Activated CD8-positive, alpha-beta memory T cell treated with anti-CD3 and anti-CD28 coated beads, Interleukin-2, amount 50 U/mL, for 48 hours (primary cell): Measurements from ENCODE around the gene MLST8.

Experiments used
- DNase-seq: peaks from one replicate; pipeline ENCODE4 v3.0.0-alpha.2; 2020

The MLST8 gene

GRCh38 chr16:2173916-2174315 lies 31.3 kb upstream of the MLST8 start:
- DNase-seq = no peak

- DNase-seq = no peak
Observed at GRCh38 chr16:2174396-2175131, 30.7 kb upstream of the MLST8 start.

- no peak for DNase-seq
Observed at GRCh38 chr16:2175454-2175853, 29.8 kb upstream of the MLST8 start.

GRCh38 chr16:2176047-2176446 lies 29.2 kb upstream of the MLST8 start:
- DNase-seq = no peak

DNA sequence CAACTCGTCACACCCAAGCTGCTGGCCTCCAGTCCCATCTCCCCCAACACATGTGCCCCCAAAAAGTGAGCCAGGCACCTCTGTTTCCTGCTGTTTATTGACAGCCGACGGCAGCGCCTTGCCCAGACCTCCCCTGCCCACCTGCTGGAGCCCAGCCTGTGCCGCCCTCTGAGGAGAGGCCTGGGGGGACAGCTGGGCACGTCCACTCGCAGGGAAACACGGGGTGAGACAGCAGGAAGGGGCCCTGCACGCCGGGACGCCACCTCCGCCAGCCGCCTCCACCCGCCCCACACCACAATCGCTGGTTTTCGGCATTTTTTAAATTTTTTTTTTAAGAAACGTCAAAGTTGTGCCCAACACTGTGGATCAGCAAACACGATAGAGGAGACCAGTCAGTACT lies 28.2 kb upstream of the MLST8 start:
- no peak for DNase-seq

DNA sequence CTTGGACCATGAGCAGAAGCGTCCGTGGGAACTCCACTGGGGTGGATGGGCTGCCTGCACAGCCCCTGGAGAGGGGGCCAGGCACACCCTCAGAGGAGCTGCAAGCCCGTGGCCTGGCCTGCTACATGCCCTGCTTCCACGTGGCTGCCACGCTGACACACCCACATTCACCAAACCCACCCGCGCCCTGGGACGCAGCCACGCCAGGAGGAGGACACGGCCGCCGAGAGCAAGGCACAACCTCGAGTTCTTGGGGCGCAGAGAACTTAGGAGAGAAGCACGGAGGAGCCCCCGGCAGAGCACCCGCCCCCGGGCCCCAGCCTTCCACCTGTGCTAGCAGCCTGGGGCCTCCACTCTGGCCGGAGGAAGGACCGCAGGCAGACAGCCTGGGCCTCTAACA lies 27.7 kb upstream of the MLST8 start:
- DNase-seq = no peak

DNA sequence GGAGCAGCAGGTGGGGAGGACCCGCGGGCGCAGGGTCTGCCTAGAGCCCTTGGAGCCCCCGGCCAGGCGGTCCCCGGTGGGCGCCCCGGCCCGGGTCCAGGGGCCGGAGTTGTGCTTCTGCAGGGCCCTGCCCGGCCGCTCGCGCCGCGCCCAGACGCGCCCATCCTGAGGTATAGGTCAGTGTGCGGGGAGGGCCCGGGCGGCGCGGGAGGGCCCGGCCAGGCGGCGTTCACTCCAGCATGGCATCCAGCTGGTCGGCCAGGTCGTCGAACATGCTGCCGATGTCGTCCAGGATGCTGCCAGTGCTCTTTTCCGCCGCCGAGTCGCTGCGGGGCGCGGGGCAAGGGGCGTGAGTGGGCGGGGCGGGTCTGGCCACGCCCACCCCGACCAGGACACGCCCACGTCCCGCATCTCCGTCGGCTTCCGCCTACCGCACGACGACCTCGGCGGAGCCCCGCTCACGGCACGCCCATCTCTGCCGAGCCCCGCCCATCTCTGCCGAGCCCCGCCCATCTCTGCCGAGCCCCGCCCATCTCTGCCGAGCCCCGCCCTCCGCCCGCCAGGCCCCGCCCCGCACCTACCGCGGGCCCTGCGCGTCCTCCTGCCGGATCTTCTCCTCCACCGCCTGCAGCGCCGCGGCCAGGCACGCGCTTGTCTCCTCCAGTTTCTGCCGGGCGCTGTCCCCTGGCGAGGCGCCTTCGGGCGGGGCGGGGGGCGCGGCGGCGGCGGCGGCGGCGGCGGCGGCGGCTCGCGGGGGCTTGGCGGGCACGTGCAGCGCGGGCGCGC lies 26.7 kb upstream of the MLST8 start:
- peak; percentile 82 for DNase-seq

DNA sequence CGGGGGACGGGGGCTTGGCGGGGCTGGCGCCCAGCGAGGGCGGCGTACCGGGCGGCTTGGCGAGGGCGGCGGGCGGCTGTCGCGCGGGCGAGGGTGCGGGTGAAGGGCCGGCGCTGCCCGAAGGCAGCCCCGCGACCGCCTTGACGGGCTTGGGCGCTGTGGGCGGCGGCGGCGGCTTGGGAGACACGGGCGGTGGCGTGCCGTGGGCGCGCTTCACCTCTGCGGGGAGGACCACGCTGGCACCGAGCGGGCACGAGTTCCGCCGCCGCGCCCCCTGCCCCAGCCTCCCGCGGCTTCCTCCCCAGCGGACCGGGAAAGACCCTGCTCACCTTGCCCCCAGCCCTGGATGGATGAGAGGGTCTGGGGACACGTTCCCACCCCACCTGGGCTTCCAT lies 26.1 kb upstream of the MLST8 start:
- no peak for DNase-seq

DNA sequence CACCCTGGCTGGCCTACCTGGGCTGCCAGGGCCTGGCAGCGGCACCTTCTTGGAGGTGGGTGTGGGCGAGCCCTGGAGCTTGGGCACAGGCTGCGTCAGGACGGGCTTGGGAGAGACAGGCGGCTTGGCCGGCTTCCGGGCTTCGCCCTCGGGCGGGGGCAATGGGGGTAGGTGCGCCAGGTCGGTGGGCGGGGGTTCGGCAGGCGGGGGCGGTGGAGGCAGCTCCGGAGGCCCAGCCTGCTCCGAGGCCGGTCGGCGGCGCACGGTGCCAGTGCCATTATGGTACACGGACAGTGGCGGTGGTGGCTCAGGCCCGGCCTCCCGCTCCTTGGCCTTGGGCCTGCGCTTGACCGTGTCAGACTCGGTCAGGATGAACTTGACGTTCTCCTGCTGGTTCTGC lies 25.7 kb upstream of the MLST8 start:
- DNase-seq = no peak

- DNase-seq = no peak
Observed at GRCh38 chr16:2180461-2180860, 24.8 kb upstream of the MLST8 start.

DNA sequence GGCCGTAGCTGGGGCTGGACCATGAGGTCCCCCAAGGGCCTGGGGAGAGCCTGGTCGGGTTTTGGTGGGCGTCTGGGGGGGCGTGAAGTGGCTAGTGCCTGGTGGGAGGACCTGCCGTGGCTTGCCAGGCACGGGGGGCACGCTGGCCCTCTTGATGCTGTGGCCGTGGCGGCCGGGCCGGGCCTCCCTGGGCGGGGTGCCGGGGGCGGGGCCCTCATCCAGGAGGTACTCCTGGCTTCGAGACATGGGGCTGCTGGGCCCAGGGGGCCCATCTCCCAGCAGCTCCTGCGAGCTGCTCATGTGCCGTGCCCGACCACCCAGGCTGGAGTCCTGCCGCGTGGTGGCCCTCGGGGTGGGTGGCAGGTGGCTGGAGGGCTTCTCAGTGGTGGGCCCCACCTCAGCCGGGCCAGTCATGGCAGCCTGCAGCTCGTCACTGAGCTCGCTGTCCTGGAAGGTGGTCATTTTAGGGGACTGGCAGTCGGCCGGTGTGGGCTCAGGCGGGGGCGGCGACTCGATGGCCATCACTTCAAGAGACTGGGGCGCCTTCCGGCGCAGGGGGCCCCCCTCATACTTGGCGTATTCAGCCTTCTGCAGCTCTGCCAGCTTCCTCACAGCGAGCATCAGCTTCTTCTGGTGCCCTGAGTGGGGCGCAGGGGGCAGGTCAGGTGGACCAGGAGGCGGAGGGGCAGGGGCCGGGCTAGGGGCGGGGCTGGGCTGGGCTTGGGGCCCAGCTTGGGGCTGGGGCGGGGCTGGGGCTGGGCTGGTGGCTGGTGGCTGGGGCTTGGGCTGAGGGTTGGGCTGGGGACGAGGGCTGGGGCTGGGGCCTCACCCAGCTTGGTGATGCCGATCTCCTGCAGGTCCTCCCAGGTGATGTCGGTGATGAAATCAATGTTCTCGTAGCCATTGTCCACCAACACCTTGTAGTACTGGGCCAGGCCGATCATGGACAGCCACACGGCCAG lies 24.0 kb upstream of the MLST8 start:
- DNase-seq = no peak

DNA sequence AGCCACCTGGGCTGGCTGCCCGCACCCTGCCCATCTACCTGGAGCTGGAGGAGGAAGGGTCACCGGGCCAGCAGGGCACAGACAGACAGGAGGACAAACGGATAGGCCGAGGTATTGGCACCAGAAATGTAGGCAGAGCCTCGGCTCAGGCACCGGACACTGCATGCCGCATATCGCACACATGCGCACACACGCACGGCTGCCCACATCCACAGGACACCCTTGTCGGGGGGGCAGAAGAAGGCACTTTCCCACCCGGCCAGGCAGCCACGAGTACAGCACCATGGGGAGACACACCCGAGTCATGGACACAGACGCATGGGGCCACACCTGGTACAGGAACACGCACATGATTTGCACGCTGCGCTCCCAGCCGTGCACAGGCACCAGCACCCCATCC lies 23.3 kb upstream of the MLST8 start:
- DNase-seq = no peak

DNA sequence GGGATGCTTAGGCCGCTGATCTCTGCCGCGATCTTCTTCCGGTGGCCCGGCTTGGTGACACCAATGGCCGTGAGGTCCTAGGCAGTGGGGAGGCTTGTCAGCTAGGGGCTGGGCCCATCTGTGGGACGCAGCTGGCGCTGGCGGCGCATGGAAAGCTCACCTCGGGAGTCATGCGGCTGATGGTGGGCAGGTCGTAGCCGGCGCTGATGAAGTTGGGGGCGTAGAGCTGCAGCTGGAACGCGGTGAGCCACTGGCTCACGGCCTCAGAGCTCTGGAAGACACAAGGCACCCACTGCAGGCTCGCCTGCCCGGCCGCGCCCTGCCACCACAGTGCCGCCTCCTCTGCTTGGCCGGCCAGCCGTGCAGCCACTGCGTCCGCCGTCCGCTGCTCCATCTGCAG lies 21.6 kb upstream of the MLST8 start:
- DNase-seq = no peak

GRCh38 chr16:2184346-2184745 lies 20.9 kb upstream of the MLST8 start:
- no peak for DNase-seq

DNA sequence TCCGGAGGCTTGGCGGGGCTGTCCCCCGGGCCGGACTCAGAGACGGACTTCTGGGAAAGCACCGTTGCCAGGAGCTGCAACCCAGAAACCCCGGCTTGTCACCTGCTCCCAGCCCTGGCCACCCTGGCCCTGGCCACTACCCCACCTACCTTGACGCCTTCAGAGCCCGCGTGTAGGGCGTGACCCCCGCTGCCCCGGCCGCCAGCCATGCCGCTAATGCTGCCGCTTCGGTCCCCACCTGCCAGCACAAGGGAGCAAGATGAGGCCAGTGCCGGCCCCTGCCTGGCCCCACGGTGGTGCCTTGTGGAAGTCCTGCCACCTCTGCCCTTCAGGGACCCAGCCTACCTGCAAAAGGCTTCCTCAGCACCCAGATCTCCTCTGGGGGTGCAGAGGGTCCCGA lies 20.3 kb upstream of the MLST8 start:
- DNase-seq = no peak

DNA sequence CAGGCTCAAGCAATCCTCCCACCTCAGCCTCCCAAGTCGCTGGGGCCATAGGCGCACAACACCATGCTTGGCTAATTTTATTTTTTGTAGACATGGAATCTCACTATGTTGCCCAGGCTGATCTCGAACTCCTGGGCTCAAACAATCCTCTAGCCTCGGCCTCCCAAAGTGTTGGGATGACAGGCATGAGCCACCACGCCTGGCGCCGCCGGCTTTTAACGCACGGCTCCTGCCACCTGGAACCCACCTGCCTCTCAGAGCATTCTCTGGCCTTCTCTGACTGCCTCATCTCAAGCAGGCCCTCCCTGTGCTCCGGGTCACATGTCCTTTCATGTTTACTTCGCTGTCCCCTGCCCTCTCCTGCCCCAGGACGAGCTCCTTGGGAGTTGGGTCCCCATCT lies 19.2 kb upstream of the MLST8 start:
- no peak for DNase-seq

DNA sequence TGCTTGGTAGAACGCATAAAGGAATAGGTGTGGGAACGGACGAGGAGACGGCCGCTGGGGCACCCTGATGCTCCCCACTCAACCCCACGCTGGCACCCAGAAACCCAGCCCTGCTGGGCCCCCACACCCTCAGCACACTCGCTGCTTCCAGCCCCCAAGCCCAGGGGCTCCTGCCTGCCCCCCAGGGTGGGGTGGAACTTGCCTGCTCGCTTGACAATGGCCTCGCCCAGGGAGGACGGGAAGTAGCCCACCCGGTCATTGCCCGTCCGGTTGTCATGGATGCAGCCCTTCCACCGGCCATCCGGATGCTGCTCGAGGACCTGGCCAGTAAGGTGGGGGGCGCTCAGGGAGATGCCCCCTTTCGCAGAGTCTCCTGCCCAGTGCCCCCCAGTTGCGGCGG lies 18.7 kb upstream of the MLST8 start:
- no peak for DNase-seq

DNA sequence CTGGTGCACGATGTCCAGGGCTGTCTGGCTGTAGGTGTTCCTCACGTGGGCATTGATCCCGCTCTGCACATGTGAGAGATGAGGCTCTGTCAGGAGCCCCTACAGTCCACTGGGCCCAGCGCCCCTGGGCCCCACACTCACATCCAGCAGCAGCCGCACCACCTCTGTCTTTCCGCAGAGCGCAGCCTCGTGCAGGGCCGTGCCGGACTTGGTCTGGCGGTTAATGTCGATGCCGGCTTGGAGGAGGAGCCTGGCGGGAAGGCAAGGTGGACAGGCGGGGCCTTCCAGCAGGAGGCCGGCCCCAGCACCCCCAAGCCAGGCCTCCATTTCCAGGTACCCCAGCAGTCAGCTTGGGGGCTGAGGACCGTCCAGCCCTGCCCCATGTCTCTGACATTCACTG lies 18.0 kb upstream of the MLST8 start:
- DNase-seq = no peak

GRCh38 chr16:2188395-2188794 lies 16.9 kb upstream of the MLST8 start:
- DNase-seq = no peak

DNA sequence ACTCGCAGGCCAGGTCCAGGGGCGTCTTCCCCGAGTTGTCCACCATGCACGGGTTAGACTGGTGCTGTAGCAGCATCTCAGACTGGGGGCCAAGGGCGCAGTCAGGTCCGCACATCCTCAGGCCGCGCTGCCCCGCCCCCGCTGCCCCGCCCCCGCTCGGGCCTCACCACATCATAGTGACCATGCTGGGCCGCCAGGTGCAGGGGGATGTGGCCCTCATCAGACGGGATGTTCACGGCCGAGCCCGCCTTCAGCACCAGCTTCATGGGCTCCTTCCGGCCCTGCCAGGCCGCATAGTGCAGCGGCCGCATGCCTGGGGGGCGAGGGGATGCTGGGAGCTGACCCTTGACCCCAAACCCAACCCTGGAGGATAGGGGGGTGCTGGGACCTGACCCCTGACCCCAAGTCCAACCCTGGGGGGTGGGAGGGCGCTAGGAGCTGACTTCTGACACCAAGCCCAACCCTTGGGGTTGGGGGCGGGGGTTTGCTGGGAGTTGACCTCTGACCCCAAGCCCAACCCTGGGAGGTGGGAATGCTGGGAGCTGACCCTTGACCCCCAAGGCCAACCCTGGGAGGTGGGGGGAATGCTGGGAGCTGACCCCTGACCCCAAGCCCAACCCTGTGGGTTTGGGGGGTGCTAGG lies 15.9 kb upstream of the MLST8 start:
- DNase-seq = no peak

DNA sequence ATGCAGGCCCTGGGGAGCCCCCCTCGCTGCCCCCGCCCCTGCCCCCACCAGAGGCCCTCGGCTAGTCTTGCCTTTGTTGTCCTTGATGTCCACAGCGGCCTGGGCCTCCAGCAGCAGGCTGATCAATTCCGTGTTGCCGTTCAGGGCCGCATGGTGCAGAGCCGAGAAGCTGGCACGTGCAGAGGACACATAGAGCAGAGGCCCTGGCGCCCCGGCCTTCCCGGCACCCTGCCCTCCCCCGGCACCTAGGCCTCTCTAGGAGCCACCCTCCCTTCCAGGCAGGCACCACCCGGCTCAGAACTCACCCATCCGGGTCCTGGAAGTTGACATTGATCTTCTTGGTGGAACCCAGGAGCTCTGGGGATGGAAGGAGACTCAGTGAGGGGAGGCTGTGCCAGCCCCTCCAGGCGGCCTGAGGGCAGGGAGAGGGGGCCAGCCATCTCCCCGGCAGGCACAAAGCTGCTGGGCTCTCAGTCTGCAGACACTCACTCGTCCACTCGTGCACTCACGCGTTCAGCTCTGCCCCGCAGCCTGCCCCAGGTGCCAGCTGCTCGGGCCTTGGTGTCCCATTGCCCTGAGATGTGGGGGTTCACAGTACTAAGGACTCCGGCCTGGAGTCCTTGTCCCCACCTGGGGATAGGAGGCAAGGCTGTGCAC lies 15.1 kb upstream of the MLST8 start:
- no peak for DNase-seq

DNA sequence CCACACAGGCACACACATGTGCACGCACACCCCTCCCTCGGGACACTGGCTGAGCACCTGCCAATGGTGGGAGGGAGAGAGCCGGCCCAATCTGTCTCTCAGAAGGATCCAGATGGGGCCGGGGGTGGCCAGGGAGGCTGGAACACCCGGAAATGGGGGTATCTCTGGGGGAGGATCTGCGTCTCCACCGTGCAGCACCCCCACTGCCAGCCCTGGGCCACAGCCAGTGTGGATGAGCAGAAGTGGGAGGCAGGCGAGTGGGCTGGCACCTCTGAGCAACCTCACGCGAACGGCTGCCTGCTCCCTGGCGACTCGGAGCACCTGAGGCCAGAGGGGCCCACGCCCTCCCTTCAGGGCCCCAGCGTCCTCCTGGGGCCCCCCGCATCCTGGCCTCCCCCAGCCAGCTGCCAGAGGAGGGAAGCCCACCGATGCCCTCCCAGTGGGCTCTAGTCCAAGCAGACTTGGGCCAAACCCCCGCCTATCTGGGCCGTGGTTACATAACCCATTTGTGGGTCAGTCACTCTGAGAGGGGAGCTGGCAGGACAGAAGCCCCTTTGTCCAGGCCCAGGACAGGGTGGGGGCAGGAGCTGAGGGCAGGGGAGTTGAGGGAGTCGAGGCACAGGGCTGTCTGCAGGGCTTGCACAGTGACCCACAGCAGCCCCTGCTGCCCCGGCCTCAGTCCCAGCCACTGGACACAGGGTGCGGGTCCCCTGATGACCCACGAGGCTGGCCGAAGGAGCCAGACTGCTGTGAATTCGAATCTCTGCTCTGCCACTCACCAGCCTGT lies 14.4 kb upstream of the MLST8 start:
- DNase-seq = no peak
